HL-60/S4 treated with phorbol 12-myristate 13-acetate at 8.2 ng/mL for 4 days and 3 days (cell line): ENCODE measurements around the gene INPP1.
"Not testable (repeated sequence)": the region's sequence is repeated elsewhere in the genome, so short reads cannot be mapped to it uniquely, and the experiment has no call there.

Experiments used
- in situ Hi-C: fragments of 300-500 bp; cut with MboI; formaldehyde crosslinking; loops from 2 replicates; pipeline ENCODE4 v1.15.0; 2022; ENCODE audit warnings: low sequenced_read_pairs

The INPP1 gene

GRCh38 chr2:190343536-190344275, at the start of gene INPP1:
Gene INPP1 (plus strand): TSS chr2:190343589. CDS start chr2:190360103, 16,514 bp downstream.
- in situ Hi-C loops = no loop called here

- in situ Hi-C loops = not testable (repeated sequence)
Measured at GRCh38 chr2:190297880-190298279, 45.5 kb upstream of the INPP1 start.

- in situ Hi-C loops = no loop called here
Measured at GRCh38 chr2:190301032-190301431, 42.4 kb upstream of the INPP1 start.

GRCh38 chr2:190302052-190302451, 41.3 kb upstream of the INPP1 start:
- in situ Hi-C loops = no loop called here

GRCh38 chr2:190303647-190304046, 39.7 kb upstream of the INPP1 start:
- in situ Hi-C loops = no loop called here

GRCh38 chr2:190304404-190304803, 39.0 kb upstream of the INPP1 start:
- in situ Hi-C loops = no loop called here

GRCh38 chr2:190308031-190308430, 35.4 kb upstream of the INPP1 start:
- in situ Hi-C loops = no loop called here

- in situ Hi-C loops = no loop called here
Measured at GRCh38 chr2:190311893-190312634, 31.3 kb upstream of the INPP1 start.

- in situ Hi-C loops = not testable (repeated sequence)
Measured at GRCh38 chr2:190312635-190313025, 30.8 kb upstream of the INPP1 start.

- in situ Hi-C loops = no loop called here
Measured at GRCh38 chr2:190313880-190314279, 29.5 kb upstream of the INPP1 start.

- in situ Hi-C loops = no loop called here
Measured at GRCh38 chr2:190315273-190315672, 28.1 kb upstream of the INPP1 start.

- in situ Hi-C loops = no loop called here
Measured at GRCh38 chr2:190318514-190318913, 24.9 kb upstream of the INPP1 start.

GRCh38 chr2:190318931-190319554, 24.3 kb upstream of the INPP1 start:
- in situ Hi-C loops = no loop called here

GRCh38 chr2:190319555-190320498, 23.6 kb upstream of the INPP1 start, which contains the start of gene HIBCH:
Gene HIBCH (minus strand): TSS chr2:190319826. CDS start chr2:190319750, 76 bp downstream.
- in situ Hi-C loops = no loop called here

- in situ Hi-C loops = no loop called here
Measured at GRCh38 chr2:190320696-190321095, 22.7 kb upstream of the INPP1 start.

GRCh38 chr2:190323406-190323805, 20.0 kb upstream of the INPP1 start:
- in situ Hi-C loops = no loop called here

GRCh38 chr2:190325588-190325987, 17.8 kb upstream of the INPP1 start:
- in situ Hi-C loops = no loop called here

GRCh38 chr2:190327867-190328572, 15.4 kb upstream of the INPP1 start:
- in situ Hi-C loops = no loop called here

GRCh38 chr2:190328573-190329147, 14.7 kb upstream of the INPP1 start:
- in situ Hi-C loops = no loop called here

- in situ Hi-C loops = no loop called here
Measured at GRCh38 chr2:190333395-190333794, 10.0 kb upstream of the INPP1 start.
